HepG2 (cell line): ENCODE measurements around the gene RERE. TPM values are rescaled to one million over a fixed set of nuclear protein-coding genes. Genes with fewer than 3 reads are reported as not detected.

Experiments
- BCL6 ChIP-seq: IDR thresholded peaks from 2 replicates; pipeline ENCODE4 v1.6.1; 2016; ENCODE audit warnings: missing genetic modification reagents, missing compliant biosample characterization
- MIER2 ChIP-seq: IDR thresholded peaks from 2 replicates; pipeline ENCODE4 v1.6.1; 2016; ENCODE audit warnings: missing biosample characterization, missing genetic modification reagents
- NCOA2 ChIP-seq: sonication (generic); formaldehyde crosslinking; IDR thresholded peaks from 2 replicates; pipeline ENCODE4 v1.8.0; 2022; ENCODE audit warnings: inconsistent platforms
- NFIC ChIP-seq: IDR thresholded peaks from 2 replicates; pipeline ENCODE4 v1.6.1; 2012; ENCODE audit warnings: mild to moderate bottlenecking, low read length, inconsistent platforms
- PHF20 ChIP-seq: sonication (generic); formaldehyde crosslinking; IDR thresholded peaks from 2 replicates; pipeline ENCODE4 v1.5.0; 2020; ENCODE audit warnings: mild to moderate bottlenecking, missing genetic modification reagents
- PRPF4 ChIP-seq: fragments of 200-400 bp; formaldehyde crosslinking; IDR thresholded peaks from 2 replicates; pipeline ENCODE4 v1.6.1; 2016; ENCODE audit warnings: low read length, low read depth; ENCODE audit not compliant: poor library complexity, severe bottlenecking
- RAD21 ChIP-seq: fragments of 450-650 bp; formaldehyde crosslinking; IDR thresholded peaks from 2 replicates; pipeline ENCODE4 v1.5.0; 2020; ENCODE audit warnings: mild to moderate bottlenecking
- SOX5 ChIP-seq: IDR thresholded peaks from 2 replicates; pipeline ENCODE4 v1.6.1; 2016; ENCODE audit warnings: borderline replicate concordance
- ZFP37 ChIP-seq: sonication (generic); formaldehyde crosslinking; IDR thresholded peaks from 2 replicates; pipeline ENCODE4 v1.4.0; 2020; ENCODE audit warnings: missing genetic modification reagents, borderline replicate concordance
- polyA plus RNA-seq, 8 experiments: library from polyadenylated mRNA; depleted of rRNA in 3 of 8; stranded (reverse) in 7 of 8; unstranded in 1 of 8; fragments of >200 nt; fragmentation: Illumina TruSeq in 4 of 8; extraction: Trizol in 4 of 8; gene quantifications; 2 replicates each; pipeline versions ENCODE4 v1.2.1 to v1.2.3, GENCODE V29; 2011 to 2016; ENCODE audit warnings: low read depth in 4 of 8, missing spikeins in 1 of 8, mixed read lengths in 1 of 8; ENCODE audit not compliant: insufficient read depth in 1 of 8
- total RNA-seq, 5 experiments: library from RNA; depleted of rRNA; stranded (reverse); fragments of >200 nt; fragmentation: Illumina TruSeq; extraction: Trizol; gene quantifications; 2 replicates each; pipeline ENCODE4 v1.2.3, GENCODE V29; 2016; ENCODE audit warnings: low read depth in 1 of 5
- TF ChIP-seq, protein P1 (sequence below): sonication (generic); formaldehyde crosslinking; IDR thresholded peaks from 2 replicates; pipeline ENCODE4 v1.4.0; 2020; ENCODE audit warnings: missing genetic modification reagents, low read depth, mild to moderate bottlenecking, borderline replicate concordance
- TF ChIP-seq, protein P2 (sequence below): sonication (generic); formaldehyde crosslinking; IDR thresholded peaks from 2 replicates; pipeline ENCODE4 v1.4.0; 2020; ENCODE audit warnings: mild to moderate bottlenecking, missing genetic modification reagents
- TF ChIP-seq, protein P3 (sequence below): sonication (generic); formaldehyde crosslinking; IDR thresholded peaks from 2 replicates; pipeline ENCODE4 v1.4.0; 2020; ENCODE audit warnings: missing genetic modification reagents
- TF ChIP-seq, protein P4 (sequence below): sonication (generic); formaldehyde crosslinking; conservative IDR thresholded peaks from 2 replicates; pipeline ENCODE4 v1.4.0; 2020; ENCODE audit warnings: mild to moderate bottlenecking, missing genetic modification reagents, moderate library complexity
- TF ChIP-seq, protein P5 (sequence below): sonication (generic); formaldehyde crosslinking; IDR thresholded peaks from 2 replicates; pipeline ENCODE4 v1.4.0; 2020; ENCODE audit warnings: missing genetic modification reagents, mild to moderate bottlenecking, borderline replicate concordance
- TF ChIP-seq, protein P6 (sequence below): sonication (generic); formaldehyde crosslinking; IDR thresholded peaks from 2 replicates; pipeline ENCODE4; 2020; ENCODE audit warnings: missing genetic modification reagents, mild to moderate bottlenecking, borderline replicate concordance

RERE gene
- total and polyA plus RNA-seq, 2 of the 13 experiments (the other 11 are each of a cell fraction or from before 2014, with no cell fraction given), result 18.3 to 21.9 TPM

DNA sequence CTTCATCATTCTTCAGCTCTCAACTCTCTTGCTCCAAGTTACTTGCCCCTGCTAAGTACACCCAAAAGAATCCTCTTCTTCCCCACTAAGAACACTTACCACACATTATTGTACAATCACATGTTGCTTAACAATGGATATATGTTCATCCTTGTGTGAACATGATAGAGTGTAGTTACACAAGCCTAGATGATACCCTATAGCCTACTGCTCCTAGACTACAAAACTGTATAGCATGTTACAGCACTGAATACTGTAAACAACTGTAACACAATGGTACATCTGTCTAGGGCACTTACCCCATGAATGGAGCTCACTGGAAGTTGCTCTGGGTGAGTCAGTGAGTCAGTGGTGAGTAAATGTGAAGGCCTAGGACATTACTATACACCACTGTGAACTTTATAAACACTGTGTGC lies 77.4 kb downstream of the RERE start (continued):
- TF ChIP-seq ZFP37 (CRISPR knock-in tag), result no peak
- TF ChIP-seq PHF20 (CRISPR knock-in tag), result no peak
- peak; percentile 67; the same call in 1 of the 2 replicates for TF ChIP-seq MIER2 (CRISPR knock-in tag)
- peak; percentile 97 for TF ChIP-seq SOX5
- peak; percentile 96 for TF ChIP-seq BCL6 (CRISPR knock-in tag)
- TF ChIP-seq, protein P1, sequence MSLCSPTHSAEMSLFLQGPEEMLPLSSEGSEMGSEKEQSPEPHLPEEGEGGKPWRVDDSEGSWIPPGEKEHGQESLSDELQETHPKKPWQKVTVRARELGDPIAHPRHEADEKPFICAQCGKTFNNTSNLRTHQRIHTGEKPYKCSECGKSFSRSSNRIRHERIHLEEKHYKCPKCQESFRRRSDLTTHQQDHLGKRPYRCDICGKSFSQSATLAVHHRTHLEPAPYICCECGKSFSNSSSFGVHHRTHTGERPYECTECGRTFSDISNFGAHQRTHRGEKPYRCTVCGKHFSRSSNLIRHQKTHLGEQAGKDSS, result 0 out of 2 replicates have a peak, but pooled peaks have one; percentile 42
- TF ChIP-seq NFIC, result peak; percentile 78
- peak; percentile 82 for TF ChIP-seq NCOA2 (CRISPR knock-in tag)
- no peak for TF ChIP-seq PRPF4
- TF ChIP-seq, protein P2, sequence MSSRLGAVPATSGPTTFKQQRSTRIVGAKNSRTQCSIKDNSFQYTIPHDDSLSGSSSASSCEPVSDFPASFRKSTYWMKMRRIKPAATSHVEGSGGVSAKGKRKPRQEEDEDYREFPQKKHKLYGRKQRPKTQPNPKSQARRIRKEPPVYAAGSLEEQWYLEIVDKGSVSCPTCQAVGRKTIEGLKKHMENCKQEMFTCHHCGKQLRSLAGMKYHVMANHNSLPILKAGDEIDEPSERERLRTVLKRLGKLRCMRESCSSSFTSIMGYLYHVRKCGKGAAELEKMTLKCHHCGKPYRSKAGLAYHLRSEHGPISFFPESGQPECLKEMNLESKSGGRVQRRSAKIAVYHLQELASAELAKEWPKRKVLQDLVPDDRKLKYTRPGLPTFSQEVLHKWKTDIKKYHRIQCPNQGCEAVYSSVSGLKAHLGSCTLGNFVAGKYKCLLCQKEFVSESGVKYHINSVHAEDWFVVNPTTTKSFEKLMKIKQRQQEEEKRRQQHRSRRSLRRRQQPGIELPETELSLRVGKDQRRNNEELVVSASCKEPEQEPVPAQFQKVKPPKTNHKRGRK (CRISPR knock-in tag), result no peak
- TF ChIP-seq, protein P3, sequence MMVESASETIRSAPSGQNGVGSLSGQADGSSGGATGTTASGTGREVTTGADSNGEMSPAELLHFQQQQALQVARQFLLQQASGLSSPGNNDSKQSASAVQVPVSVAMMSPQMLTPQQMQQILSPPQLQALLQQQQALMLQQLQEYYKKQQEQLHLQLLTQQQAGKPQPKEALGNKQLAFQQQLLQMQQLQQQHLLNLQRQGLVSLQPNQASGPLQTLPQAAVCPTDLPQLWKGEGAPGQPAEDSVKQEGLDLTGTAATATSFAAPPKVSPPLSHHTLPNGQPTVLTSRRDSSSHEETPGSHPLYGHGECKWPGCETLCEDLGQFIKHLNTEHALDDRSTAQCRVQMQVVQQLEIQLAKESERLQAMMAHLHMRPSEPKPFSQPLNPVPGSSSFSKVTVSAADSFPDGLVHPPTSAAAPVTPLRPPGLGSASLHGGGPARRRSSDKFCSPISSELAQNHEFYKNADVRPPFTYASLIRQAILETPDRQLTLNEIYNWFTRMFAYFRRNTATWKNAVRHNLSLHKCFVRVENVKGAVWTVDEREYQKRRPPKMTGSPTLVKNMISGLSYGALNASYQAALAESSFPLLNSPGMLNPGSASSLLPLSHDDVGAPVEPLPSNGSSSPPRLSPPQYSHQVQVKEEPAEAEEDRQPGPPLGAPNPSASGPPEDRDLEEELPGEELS (CRISPR knock-in tag), result peak; percentile 92
- no peak for TF ChIP-seq RAD21
- TF ChIP-seq, protein P4, sequence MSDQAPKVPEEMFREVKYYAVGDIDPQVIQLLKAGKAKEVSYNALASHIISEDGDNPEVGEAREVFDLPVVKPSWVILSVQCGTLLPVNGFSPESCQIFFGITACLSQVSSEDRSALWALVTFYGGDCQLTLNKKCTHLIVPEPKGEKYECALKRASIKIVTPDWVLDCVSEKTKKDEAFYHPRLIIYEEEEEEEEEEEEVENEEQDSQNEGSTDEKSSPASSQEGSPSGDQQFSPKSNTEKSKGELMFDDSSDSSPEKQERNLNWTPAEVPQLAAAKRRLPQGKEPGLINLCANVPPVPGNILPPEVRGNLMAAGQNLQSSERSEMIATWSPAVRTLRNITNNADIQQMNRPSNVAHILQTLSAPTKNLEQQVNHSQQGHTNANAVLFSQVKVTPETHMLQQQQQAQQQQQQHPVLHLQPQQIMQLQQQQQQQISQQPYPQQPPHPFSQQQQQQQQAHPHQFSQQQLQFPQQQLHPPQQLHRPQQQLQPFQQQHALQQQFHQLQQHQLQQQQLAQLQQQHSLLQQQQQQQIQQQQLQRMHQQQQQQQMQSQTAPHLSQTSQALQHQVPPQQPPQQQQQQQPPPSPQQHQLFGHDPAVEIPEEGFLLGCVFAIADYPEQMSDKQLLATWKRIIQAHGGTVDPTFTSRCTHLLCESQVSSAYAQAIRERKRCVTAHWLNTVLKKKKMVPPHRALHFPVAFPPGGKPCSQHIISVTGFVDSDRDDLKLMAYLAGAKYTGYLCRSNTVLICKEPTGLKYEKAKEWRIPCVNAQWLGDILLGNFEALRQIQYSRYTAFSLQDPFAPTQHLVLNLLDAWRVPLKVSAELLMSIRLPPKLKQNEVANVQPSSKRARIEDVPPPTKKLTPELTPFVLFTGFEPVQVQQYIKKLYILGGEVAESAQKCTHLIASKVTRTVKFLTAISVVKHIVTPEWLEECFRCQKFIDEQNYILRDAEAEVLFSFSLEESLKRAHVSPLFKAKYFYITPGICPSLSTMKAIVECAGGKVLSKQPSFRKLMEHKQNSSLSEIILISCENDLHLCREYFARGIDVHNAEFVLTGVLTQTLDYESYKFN (CRISPR knock-in tag), result peak; percentile 83
- TF ChIP-seq, protein P5, sequence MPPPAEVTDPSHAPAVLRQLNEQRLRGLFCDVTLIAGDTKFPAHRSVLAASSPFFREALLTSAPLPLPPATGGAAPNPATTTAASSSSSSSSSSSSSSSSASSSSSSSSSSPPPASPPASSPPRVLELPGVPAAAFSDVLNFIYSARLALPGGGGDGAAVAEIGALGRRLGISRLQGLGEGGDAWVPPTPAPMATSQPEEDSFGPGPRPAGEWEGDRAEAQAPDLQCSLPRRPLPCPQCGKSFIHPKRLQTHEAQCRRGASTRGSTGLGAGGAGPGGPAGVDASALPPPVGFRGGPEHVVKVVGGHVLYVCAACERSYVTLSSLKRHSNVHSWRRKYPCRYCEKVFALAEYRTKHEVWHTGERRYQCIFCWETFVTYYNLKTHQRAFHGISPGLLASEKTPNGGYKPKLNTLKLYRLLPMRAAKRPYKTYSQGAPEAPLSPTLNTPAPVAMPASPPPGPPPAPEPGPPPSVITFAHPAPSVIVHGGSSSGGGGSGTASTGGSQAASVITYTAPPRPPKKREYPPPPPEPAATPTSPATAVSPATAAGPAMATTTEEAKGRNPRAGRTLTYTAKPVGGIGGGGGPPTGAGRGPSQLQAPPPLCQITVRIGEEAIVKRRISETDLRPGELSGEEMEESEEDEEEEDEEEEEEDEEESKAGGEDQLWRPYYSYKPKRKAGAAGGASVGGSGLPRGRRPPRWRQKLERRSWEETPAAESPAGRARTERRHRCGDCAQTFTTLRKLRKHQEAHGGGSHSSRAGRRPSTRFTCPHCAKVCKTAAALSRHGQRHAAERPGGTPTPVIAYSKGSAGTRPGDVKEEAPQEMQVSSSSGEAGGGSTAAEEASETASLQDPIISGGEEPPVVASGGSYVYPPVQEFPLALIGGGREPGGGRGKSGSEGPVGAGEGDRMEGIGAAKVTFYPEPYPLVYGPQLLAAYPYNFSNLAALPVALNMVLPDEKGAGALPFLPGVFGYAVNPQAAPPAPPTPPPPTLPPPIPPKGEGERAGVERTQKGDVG (CRISPR knock-in tag), result no peak
- TF ChIP-seq, protein P6, sequence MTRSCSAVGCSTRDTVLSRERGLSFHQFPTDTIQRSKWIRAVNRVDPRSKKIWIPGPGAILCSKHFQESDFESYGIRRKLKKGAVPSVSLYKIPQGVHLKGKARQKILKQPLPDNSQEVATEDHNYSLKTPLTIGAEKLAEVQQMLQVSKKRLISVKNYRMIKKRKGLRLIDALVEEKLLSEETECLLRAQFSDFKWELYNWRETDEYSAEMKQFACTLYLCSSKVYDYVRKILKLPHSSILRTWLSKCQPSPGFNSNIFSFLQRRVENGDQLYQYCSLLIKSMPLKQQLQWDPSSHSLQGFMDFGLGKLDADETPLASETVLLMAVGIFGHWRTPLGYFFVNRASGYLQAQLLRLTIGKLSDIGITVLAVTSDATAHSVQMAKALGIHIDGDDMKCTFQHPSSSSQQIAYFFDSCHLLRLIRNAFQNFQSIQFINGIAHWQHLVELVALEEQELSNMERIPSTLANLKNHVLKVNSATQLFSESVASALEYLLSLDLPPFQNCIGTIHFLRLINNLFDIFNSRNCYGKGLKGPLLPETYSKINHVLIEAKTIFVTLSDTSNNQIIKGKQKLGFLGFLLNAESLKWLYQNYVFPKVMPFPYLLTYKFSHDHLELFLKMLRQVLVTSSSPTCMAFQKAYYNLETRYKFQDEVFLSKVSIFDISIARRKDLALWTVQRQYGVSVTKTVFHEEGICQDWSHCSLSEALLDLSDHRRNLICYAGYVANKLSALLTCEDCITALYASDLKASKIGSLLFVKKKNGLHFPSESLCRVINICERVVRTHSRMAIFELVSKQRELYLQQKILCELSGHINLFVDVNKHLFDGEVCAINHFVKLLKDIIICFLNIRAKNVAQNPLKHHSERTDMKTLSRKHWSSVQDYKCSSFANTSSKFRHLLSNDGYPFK (CRISPR knock-in tag), result no peak
